Measurements from ENCODE around the gene A4GALT.
A peak's percentile ranks its signal among the peaks of the same experiment; 100 is the strongest.

A4GALT gene

GRCh38 chr22:42664976-42665831 is 55.5 kb downstream of the A4GALT start:
- Histone ChIP-seq H3K4me3 (ENCODE audit: low read depth, low read length) (no peak overlapping the region), H3K9ac (no peak overlapping the region), H3K9me3 (ENCODE audit: control insufficient read depth, low read length) (no peaks in the 10 kb centered on the region), H3K27ac (no peak overlapping the region), H3K4me1 (no peaks in the 10 kb centered on the region), H3K27me3 (ENCODE audit: control insufficient read depth, insufficient read depth, low read length) (no peaks in the 10 kb centered on the region), H3K79me2 (no peaks in the 10 kb centered on the region), H3K36me3 (ENCODE audit: control insufficient read depth, insufficient read depth, low read length) (no peaks in the 10 kb centered on the region), H2AFZ (no peak overlapping the region), H3K4me2 (ENCODE audit: low read length) (no peak overlapping the region)
- TF ChIP-seq, protein P1, sequence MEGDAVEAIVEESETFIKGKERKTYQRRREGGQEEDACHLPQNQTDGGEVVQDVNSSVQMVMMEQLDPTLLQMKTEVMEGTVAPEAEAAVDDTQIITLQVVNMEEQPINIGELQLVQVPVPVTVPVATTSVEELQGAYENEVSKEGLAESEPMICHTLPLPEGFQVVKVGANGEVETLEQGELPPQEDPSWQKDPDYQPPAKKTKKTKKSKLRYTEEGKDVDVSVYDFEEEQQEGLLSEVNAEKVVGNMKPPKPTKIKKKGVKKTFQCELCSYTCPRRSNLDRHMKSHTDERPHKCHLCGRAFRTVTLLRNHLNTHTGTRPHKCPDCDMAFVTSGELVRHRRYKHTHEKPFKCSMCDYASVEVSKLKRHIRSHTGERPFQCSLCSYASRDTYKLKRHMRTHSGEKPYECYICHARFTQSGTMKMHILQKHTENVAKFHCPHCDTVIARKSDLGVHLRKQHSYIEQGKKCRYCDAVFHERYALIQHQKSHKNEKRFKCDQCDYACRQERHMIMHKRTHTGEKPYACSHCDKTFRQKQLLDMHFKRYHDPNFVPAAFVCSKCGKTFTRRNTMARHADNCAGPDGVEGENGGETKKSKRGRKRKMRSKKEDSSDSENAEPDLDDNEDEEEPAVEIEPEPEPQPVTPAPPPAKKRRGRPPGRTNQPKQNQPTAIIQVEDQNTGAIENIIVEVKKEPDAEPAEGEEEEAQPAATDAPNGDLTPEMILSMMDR (IDR thresholded peaks at IDR 0.05): no peak

GRCh38 chr22:42661985-42662831 is 58.5 kb downstream of the A4GALT start:
- Histone ChIP-seq H2AFZ (peak overlapping the region; percentile 90), H3K4me3 (ENCODE audit: low read depth, low read length) (peak overlapping the region; percentile 48), H3K79me2 (no peaks in the 10 kb centered on the region), H3K27ac (no peak overlapping the region), H3K9ac (no peak overlapping the region), H3K27me3 (ENCODE audit: control insufficient read depth, insufficient read depth, low read length) (no peaks in the 10 kb centered on the region), H3K4me2 (ENCODE audit: low read length) (peak overlapping the region; percentile 61), H3K9me3 (ENCODE audit: control insufficient read depth, low read length) (no peaks in the 10 kb centered on the region), H3K4me1 (no peaks in the 10 kb centered on the region), H3K36me3 (ENCODE audit: control insufficient read depth, insufficient read depth, low read length) (no peaks in the 10 kb centered on the region)
- TF ChIP-seq, protein P1 (IDR thresholded peaks at IDR 0.05): peak; percentile 75

DNA sequence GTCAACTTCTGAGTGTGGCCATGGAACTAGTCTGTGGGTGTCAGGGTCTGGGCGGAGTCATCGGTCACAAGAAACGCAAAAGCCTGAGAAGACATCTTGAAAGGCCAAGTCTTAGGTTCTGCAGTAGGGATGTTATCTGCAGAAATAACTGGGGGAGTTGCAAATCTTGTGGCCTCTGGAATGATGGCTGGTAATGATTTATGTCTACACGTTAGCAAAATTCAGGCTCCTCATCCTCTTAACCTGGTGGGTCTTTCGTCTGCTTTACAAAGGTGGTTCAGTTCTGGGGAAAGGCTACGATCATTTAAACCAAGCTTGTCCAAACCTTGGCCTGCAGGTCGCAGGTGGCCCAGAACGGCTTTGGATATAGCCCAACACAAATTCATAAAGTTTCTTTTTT is 64.1 kb downstream of the A4GALT start:
- Histone ChIP-seq H3K4me3 (ENCODE audit: low read depth, low read length) (no peak overlapping the region), H2AFZ (no peak overlapping the region), H3K4me1 (no peaks in the 10 kb centered on the region), H3K9me3 (ENCODE audit: control insufficient read depth, low read length) (no peaks in the 10 kb centered on the region), H3K27ac (no peak overlapping the region), H3K27me3 (ENCODE audit: control insufficient read depth, insufficient read depth, low read length) (no peaks in the 10 kb centered on the region), H3K4me2 (ENCODE audit: low read length) (no peak overlapping the region), H3K9ac (no peak overlapping the region), H3K79me2 (no peaks in the 10 kb centered on the region), H3K36me3 (ENCODE audit: control insufficient read depth, insufficient read depth, low read length) (no peaks in the 10 kb centered on the region)
- TF ChIP-seq, protein P1 (IDR thresholded peaks at IDR 0.05): no peak

- no peak overlapping the region for H3K9ac ChIP-seq
- TF ChIP-seq, protein P1 (IDR thresholded peaks at IDR 0.05): no peak
- H3K79me2 ChIP-seq: no peaks in the 10 kb centered on the region
- H3K27me3 ChIP-seq (ENCODE audit: control insufficient read depth, insufficient read depth, low read length): no peaks in the 10 kb centered on the region
- peak overlapping the region; percentile 46 for H2AFZ ChIP-seq
- H3K4me3 ChIP-seq (ENCODE audit: low read depth, low read length): no peak overlapping the region
- no peak overlapping the region for H3K4me2 ChIP-seq (ENCODE audit: low read length)
- no peak overlapping the region for H3K27ac ChIP-seq
- H3K4me1 ChIP-seq: no peaks in the 10 kb centered on the region
- H3K9me3 ChIP-seq (ENCODE audit: control insufficient read depth, low read length): no peaks in the 10 kb centered on the region
- no peaks in the 10 kb centered on the region for H3K36me3 ChIP-seq (ENCODE audit: control insufficient read depth, insufficient read depth, low read length)
These were observed 65.0 kb downstream of the A4GALT start for GRCh38 chr22:42655693-42656092.
